Ramos (cell line): ENCODE data around the gene HCAR1.
"Not testable (repeated sequence)": the region's sequence is repeated elsewhere in the genome, so short reads cannot be mapped to it uniquely, and the experiment has no call there.

Experiments used
- in situ Hi-C: fragments of 300-500 bp; cut with MboI; formaldehyde crosslinking; loops from one replicate; pipeline ENCODE4 v1.14.3; 2022; ENCODE audit warnings: low sequenced_read_pairs; ENCODE audit not compliant: unreplicated experiment

Gene HCAR1

GRCh38 chr12:122730215-122731014 lies at the start of gene HCAR1:
TSS of gene HCAR1 (minus strand) at chr12:122730844. CDS start at chr12:122730339, 505 bp downstream.
- in situ Hi-C loops, result no loop called here

GRCh38 chr12:122757568-122757967 lies 26.9 kb upstream of the HCAR1 start:
- in situ Hi-C loops, result no loop called here

GRCh38 chr12:122754790-122755189 lies 24.1 kb upstream of the HCAR1 start:
- in situ Hi-C loops, result no loop called here

GRCh38 chr12:122753319-122753650 lies 22.6 kb upstream of the HCAR1 start:
- in situ Hi-C loops, result no loop called here

- in situ Hi-C loops, result no loop called here
Observed at GRCh38 chr12:122752464-122753318, 22.0 kb upstream of the HCAR1 start, which contains the start of gene DENR. TSS of gene DENR (plus strand) at chr12:122752824. CDS start at chr12:122753702, 878 bp downstream.

- in situ Hi-C loops, result not testable (repeated sequence)
Observed at GRCh38 chr12:122750781-122751515, 20.3 kb upstream of the HCAR1 start.

- in situ Hi-C loops, result no loop called here
Observed at GRCh38 chr12:122749569-122750332, 19.1 kb upstream of the HCAR1 start.

GRCh38 chr12:122747224-122748135 lies 16.8 kb upstream of the HCAR1 start:
- in situ Hi-C loops, result no loop called here

- in situ Hi-C loops, result no loop called here
Observed at GRCh38 chr12:122743895-122744525, 13.4 kb upstream of the HCAR1 start.

GRCh38 chr12:122740351-122740750 lies 9.7 kb upstream of the HCAR1 start:
- in situ Hi-C loops, result no loop called here

GRCh38 chr12:122738571-122738970 lies 7.9 kb upstream of the HCAR1 start:
- in situ Hi-C loops, result no loop called here

- in situ Hi-C loops, result no loop called here
Observed at GRCh38 chr12:122732611-122733010, 2.0 kb upstream of the HCAR1 start.

- in situ Hi-C loops, result no loop called here
Observed at GRCh38 chr12:122732170-122732569, 1.5 kb upstream of the HCAR1 start.

- in situ Hi-C loops, result no loop called here
Observed at GRCh38 chr12:122729583-122730214, 945 bp downstream of the HCAR1 start.

- in situ Hi-C loops, result no loop called here
Observed at GRCh38 chr12:122726080-122726558, 4.5 kb downstream of the HCAR1 start.

- in situ Hi-C loops, result no loop called here
Observed at GRCh38 chr12:122725452-122726079, 5.1 kb downstream of the HCAR1 start.

GRCh38 chr12:122724641-122725243 lies 5.9 kb downstream of the HCAR1 start:
- in situ Hi-C loops, result no loop called here
